Measurements from ENCODE around the gene C11orf91. TPM values are rescaled to one million over a fixed set of nuclear protein-coding genes. Genes with fewer than 3 reads are reported as not detected.

The C11orf91 gene
- total and polyA plus RNA-seq, 7 donors = not detected

GRCh38 chr11:33692541-33692940, 8.1 kb downstream of the C11orf91 start:
- Histone ChIP-seq H3K36me3 (no peaks in the 10 kb centered on the region), H3K27ac (peak overlapping the region; percentile 72 to 76 (median 73)), H3K4me3 (no peak overlapping the region), H3K27me3 (no peaks in the 10 kb centered on the region), H3K9me3 (no peaks in the 10 kb centered on the region), H3K4me1 (peaks cover 0 to 25% (median 22%) of the 10 kb centered on the region in 4 donors)
- no peak for DNase-seq
- intact Hi-C loops (cut with DNase I) = loop anchor here (5.0 kb wide), 1 partner anchor 40 kb away; no protein-coding TSS in a partner anchor
- 52 to 75% methylated on average over 5 of the region's 5 CpGs for WGBS, 2 donors
- TF ChIP-seq, protein P1, sequence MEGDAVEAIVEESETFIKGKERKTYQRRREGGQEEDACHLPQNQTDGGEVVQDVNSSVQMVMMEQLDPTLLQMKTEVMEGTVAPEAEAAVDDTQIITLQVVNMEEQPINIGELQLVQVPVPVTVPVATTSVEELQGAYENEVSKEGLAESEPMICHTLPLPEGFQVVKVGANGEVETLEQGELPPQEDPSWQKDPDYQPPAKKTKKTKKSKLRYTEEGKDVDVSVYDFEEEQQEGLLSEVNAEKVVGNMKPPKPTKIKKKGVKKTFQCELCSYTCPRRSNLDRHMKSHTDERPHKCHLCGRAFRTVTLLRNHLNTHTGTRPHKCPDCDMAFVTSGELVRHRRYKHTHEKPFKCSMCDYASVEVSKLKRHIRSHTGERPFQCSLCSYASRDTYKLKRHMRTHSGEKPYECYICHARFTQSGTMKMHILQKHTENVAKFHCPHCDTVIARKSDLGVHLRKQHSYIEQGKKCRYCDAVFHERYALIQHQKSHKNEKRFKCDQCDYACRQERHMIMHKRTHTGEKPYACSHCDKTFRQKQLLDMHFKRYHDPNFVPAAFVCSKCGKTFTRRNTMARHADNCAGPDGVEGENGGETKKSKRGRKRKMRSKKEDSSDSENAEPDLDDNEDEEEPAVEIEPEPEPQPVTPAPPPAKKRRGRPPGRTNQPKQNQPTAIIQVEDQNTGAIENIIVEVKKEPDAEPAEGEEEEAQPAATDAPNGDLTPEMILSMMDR (IDR thresholded peaks at IDR 0.05) = no peak
- TF ChIP-seq POLR2AphosphoS5 (IDR thresholded peaks at IDR 0.05) (no peak), EP300 (IDR thresholded peaks at IDR 0.05) (no peak), POLR2A (IDR thresholded peaks at IDR 0.05) (no peak)

DNA sequence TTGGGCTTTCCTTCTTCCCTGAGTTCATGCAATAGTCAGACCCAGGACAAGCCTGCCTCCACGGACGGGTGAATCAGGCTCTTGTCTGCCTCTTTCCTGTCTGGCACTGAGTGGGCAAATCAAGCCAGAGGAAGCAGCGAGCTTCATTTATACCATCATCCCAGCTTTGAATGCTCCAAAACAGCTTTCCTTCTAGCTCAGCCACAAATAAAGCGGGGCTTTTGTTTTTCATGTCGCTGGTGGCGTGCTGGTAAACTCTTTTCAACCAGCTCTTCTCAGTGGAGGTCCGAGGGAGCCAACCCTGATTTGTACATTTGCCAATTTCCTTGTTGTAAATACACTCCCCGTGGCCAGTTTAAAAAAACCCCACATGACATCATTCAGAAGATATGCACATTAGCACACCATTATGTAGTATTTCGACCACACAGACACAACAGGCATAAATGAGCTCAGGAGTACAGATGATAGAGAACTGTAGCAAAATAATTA, 8.6 kb downstream of the C11orf91 start:
- WGBS, 2 donors = 9 to 44% methylated on average over 9 of the region's 9 CpGs
- peaks cover 0 to 25% (median 22%) of the 10 kb centered on the region in 4 donors for H3K4me1 ChIP-seq
- no peaks in the 10 kb centered on the region for H3K27me3 ChIP-seq
- peak overlapping the region; percentile 72 to 76 (median 73) for H3K27ac ChIP-seq
- no peaks in the 10 kb centered on the region for H3K36me3 ChIP-seq
- no peaks in the 10 kb centered on the region for H3K9me3 ChIP-seq
- intact Hi-C loops (cut with DNase I) = loop anchor here (5.0 kb wide), 1 partner anchor 40 kb away; no protein-coding TSS in a partner anchor
- DNase-seq = peak; percentile 89
- TF ChIP-seq POLR2A (IDR thresholded peaks at IDR 0.05) = no peak
- TF ChIP-seq, protein P1 (IDR thresholded peaks at IDR 0.05) = no peak
- peak in 1 of 4 donors; percentile 2 for TF ChIP-seq EP300 (IDR thresholded peaks at IDR 0.05)
- TF ChIP-seq POLR2AphosphoS5 (IDR thresholded peaks at IDR 0.05) = peak in 3 of 4 donors; percentile 48 to 71 (median 57)
- H3K4me3 ChIP-seq = peak overlapping the region in 2 of 4 donors; percentile 5 to 22

DNA sequence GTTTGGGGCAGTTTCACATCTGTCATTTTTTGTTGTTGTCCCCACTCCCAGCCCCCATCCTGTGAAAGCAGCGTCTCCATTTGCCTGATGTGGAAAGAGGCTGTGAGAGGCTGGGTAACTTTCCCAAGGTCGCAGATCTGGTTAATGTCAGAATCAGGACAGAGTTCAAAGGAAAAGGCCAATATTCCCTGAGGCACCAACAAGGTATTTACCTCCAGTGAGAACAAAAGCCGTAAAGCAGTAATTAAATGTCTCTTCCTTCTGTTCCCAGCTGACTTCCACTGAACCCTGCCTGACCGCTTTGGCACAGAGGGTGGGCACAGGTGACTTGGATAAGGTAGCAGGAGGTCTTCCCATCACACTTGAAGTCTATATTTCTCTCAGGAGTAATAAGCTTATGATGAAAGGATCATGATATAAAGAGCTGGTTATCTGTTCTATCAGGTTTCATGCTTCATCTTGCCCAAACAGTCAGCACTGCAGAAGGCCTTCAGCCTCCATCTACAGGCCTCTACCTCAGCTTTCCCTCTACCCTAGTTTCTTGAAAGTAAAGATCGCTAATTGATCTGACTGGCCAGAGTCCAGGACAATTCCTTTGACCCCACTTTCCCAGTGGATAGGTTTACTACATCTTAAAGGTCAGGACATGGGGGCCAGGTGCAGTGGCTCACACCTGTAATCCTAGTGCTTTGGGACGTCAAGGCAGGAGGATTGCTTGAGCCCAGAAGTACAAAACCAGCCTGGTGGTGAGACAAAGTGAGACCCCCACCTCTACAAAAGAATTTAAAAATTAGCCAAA, 9.4 kb downstream of the C11orf91 start:
- TF ChIP-seq POLR2AphosphoS5 (IDR thresholded peaks at IDR 0.05) (peak in 1 of 4 donors; percentile 10), EP300 (IDR thresholded peaks at IDR 0.05) (no peak), POLR2A (IDR thresholded peaks at IDR 0.05) (no peak)
- TF ChIP-seq, protein P1 (IDR thresholded peaks at IDR 0.05) = no peak
- Histone ChIP-seq H3K27me3 (no peaks in the 10 kb centered on the region), H3K9me3 (no peaks in the 10 kb centered on the region), H3K4me3 (no peak overlapping the region), H3K36me3 (no peaks in the 10 kb centered on the region), H3K27ac (peak overlapping the region; percentile 72 to 76 (median 73)), H3K4me1 (peaks cover 0 to 25% (median 22%) of the 10 kb centered on the region in 4 donors)
- intact Hi-C loops (cut with DNase I) = loop anchor here (5.0 kb wide), 1 partner anchor 41 kb away; no protein-coding TSS in a partner anchor
- WGBS, 2 donors = 20 to 66% methylated on average over 6 of the region's 6 CpGs
- DNase-seq = no peak

- Histone ChIP-seq H3K27me3 (no peaks in the 10 kb centered on the region), H3K27ac (peak overlapping the region; percentile 72 to 76 (median 73)), H3K4me3 (no peak overlapping the region), H3K36me3 (no peaks in the 10 kb centered on the region), H3K4me1 (peaks cover 0 to 25% (median 22%) of the 10 kb centered on the region in 4 donors), H3K9me3 (no peaks in the 10 kb centered on the region)
- DNase-seq = peak; percentile 89
- intact Hi-C loops (cut with DNase I) = loop anchor here (5.0 kb wide), 1 partner anchor 42 kb away; no protein-coding TSS in a partner anchor
- TF ChIP-seq, protein P1 (IDR thresholded peaks at IDR 0.05) = no peak
- TF ChIP-seq POLR2A (IDR thresholded peaks at IDR 0.05) (no peak), POLR2AphosphoS5 (IDR thresholded peaks at IDR 0.05) (peak in 2 of 4 donors; percentile 15 to 73), EP300 (IDR thresholded peaks at IDR 0.05) (peak in 2 of 4 donors; percentile 17 to 54)
- WGBS, 2 donors = 35 to 53% methylated on average over 8 of the region's 8 CpGs
These were observed 10.1 kb downstream of the C11orf91 start for GRCh38 chr11:33690290-33691065.
